Loucy (cell line): Measurements from ENCODE around the gene C14orf119.

Experiments used
- EZH2phosphoT487 ChIP-seq: fragments of 200-600 bp; IDR thresholded peaks from 2 replicates; pipeline ENCODE4 v1.6.1; 2018; ENCODE audit warnings: antibody characterized with exemption, mild to moderate bottlenecking, moderate library complexity, borderline replicate concordance
- TF ChIP-seq, protein P1 (sequence below): fragments of 200-600 bp; sonication (generic); conservative IDR thresholded peaks from 2 replicates; pipeline ENCODE4 v1.5.1; 2014; ENCODE audit warnings: mild to moderate bottlenecking, antibody characterized with exemption, low read length

- TF ChIP-seq, protein P1, sequence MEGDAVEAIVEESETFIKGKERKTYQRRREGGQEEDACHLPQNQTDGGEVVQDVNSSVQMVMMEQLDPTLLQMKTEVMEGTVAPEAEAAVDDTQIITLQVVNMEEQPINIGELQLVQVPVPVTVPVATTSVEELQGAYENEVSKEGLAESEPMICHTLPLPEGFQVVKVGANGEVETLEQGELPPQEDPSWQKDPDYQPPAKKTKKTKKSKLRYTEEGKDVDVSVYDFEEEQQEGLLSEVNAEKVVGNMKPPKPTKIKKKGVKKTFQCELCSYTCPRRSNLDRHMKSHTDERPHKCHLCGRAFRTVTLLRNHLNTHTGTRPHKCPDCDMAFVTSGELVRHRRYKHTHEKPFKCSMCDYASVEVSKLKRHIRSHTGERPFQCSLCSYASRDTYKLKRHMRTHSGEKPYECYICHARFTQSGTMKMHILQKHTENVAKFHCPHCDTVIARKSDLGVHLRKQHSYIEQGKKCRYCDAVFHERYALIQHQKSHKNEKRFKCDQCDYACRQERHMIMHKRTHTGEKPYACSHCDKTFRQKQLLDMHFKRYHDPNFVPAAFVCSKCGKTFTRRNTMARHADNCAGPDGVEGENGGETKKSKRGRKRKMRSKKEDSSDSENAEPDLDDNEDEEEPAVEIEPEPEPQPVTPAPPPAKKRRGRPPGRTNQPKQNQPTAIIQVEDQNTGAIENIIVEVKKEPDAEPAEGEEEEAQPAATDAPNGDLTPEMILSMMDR: no peak
- no peak for TF ChIP-seq EZH2phosphoT487
These were observed 6.8 kb downstream of the C14orf119 start for GRCh38 chr14:23101986-23102625.
